Caco-2 (cell line): ENCODE data around the gene C15orf62. TPM values are rescaled to one million over a fixed set of nuclear protein-coding genes. Genes with fewer than 3 reads are reported as not detected.

Experiments
- BruUV-seq: library from RNA; stranded (reverse); fragments of 400-500 nt; replicated peaks from 2 replicates; lab custom pipeline; 2021; lab: Mats Ljungman, UMichigan
- CTCF ChIA-PET: fragments of 300-600 bp; sonication (Branson Sonifier 250); formaldehyde crosslinking; loops from one replicate; lab custom pipeline; 2022; ENCODE audit warnings: antibody characterized with exemption; lab: Charles Lee
- POLR2A ChIA-PET: fragments of 300-600 bp; sonication (Branson Sonifier 250); formaldehyde crosslinking; loops from one replicate; lab custom pipeline; 2022; ENCODE audit warnings: antibody characterized with exemption; lab: Charles Lee
- DNase-seq, 2 experiments: peaks; one replicate each; pipeline versions ENCODE4 v3.0.0 to v3.0.0-alpha.2; 2020 to 2022
- H3K27me3 ChIP-seq: replicated peaks from 2 replicates; pipeline ENCODE4 v1.6.0; 2011; ENCODE audit warnings: low read length; ENCODE audit not compliant: control insufficient read depth, insufficient read depth
- H3K36me3 ChIP-seq: 2 replicates; pipeline ENCODE4 v1.5.1; 2011; ENCODE audit warnings: low read length; ENCODE audit not compliant: control insufficient read depth, insufficient read depth
- H3K4me1 ChIP-seq: fragments of 250-450 bp; sonication (Bioruptor Pico); 2 replicates; pipeline ENCODE4 v1.5.1; 2020; ENCODE audit warnings: mild to moderate bottlenecking
- H3K4me3 ChIP-seq: 2 replicates; pipeline ENCODE4 v1.5.1; 2011; ENCODE audit warnings: low read depth, mild to moderate bottlenecking, control low read depth, low read length
- H3K9me3 ChIP-seq: fragments of 250-450 bp; sonication (Bioruptor Pico); 2 replicates; pipeline ENCODE4 v1.5.1; 2020; ENCODE audit warnings: mild to moderate bottlenecking, moderate library complexity
- H3K27ac Mint-ChIP-seq: one replicate; pipeline ENCODE4 v1.8.0; 2022; ENCODE audit warnings: mixed read lengths; ENCODE audit not compliant: unreplicated experiment
- H3K27me3 Mint-ChIP-seq: one replicate; pipeline ENCODE4 v1.8.0; 2022; ENCODE audit warnings: mixed read lengths; ENCODE audit not compliant: insufficient read depth, unreplicated experiment
- H3K36me3 Mint-ChIP-seq: one replicate; pipeline ENCODE4 v1.8.0; 2022; ENCODE audit warnings: mild to moderate bottlenecking, mixed read lengths; ENCODE audit not compliant: insufficient read depth, unreplicated experiment
- H3K4me1 Mint-ChIP-seq: one replicate; pipeline ENCODE4 v1.8.0; 2022; ENCODE audit warnings: low read depth, mixed read lengths; ENCODE audit not compliant: unreplicated experiment
- H3K4me3 Mint-ChIP-seq: one replicate; pipeline ENCODE4 v1.8.0; 2022; ENCODE audit warnings: mild to moderate bottlenecking, moderate library complexity, mixed read lengths; ENCODE audit not compliant: unreplicated experiment
- H3K9me3 Mint-ChIP-seq: one replicate; pipeline ENCODE4 v1.8.0; 2022; ENCODE audit warnings: mixed read lengths; ENCODE audit not compliant: unreplicated experiment
- CTCF ChIP-seq, 2 experiments: fragments of 200-600 bp in 1 of 2; IDR thresholded peaks; 1 replicate in 1 of 2; 2 replicates in 1 of 2; pipeline versions ENCODE4 v1.5.1 to v1.8.0; 2011 to 2022; ENCODE audit warnings: antibody characterized with exemption in 1 of 2, control low read depth in 1 of 2, inconsistent platforms in 1 of 2, low read depth in 1 of 2, low read length in 1 of 2, mild to moderate bottlenecking in 1 of 2, moderate library complexity in 1 of 2; ENCODE audit not compliant: insufficient read depth in 1 of 2, severe bottlenecking in 1 of 2, unreplicated experiment in 1 of 2
- intact Hi-C: fragments of 100-400 bp; cut with micrococcal nuclease; formaldehyde crosslinking; loops from one replicate; pipeline ENCODE4 v1.10.0; 2022; ENCODE audit not compliant: unreplicated experiment
- total RNA-seq: library from RNA; stranded (reverse); gene quantifications from 2 replicates; pipeline ENCODE4 v1.2.3, GENCODE V29; 2022

Gene C15orf62
- total RNA-seq, 1 experiment from 2014 or later, result 1.3 TPM

GRCh38 chr15:40776537-40777141, 6.9 kb downstream of the C15orf62 start:
- intact Hi-C loops, result no loop called here
- Mint-ChIP-seq H3K27ac (no peak overlapping the region), H3K4me3 (no peak overlapping the region), H3K9me3 (no peaks in the 10 kb centered on the region), H3K4me1 (no peaks in the 10 kb centered on the region), H3K27me3 (no peaks in the 10 kb centered on the region), H3K36me3 (peaks cover 27% of the 10 kb centered on the region)
- Histone ChIP-seq H3K27me3 (no peaks in the 10 kb centered on the region), H3K9me3 (no peaks in the 10 kb centered on the region), H3K4me1 (no peaks in the 10 kb centered on the region), H3K4me3 (no peak overlapping the region), H3K36me3 (no peaks in the 10 kb centered on the region)
- BruUV-seq, result no TSS peak
- no peak for TF ChIP-seq CTCF (IDR thresholded peaks at IDR 0.05; ENCODE audit: insufficient read depth in 1 of 2, low read depth in 1 of 2, low read length in 1 of 2, severe bottlenecking in 1 of 2, unreplicated experiment in 1 of 2)
- no peak for DNase-seq
- POLR2A ChIA-PET, result no interaction called here
- CTCF ChIA-PET, result interaction anchor here (1.3 kb wide), 1 partner anchor 13 kb away, joined by 3 read pairs; the partner anchor contains the start of gene GCHFR

GRCh38 chr15:40782609-40783227, 12.9 kb downstream of the C15orf62 start:
- no TSS peak for BruUV-seq
- Mint-ChIP-seq H3K27ac (no peak overlapping the region), H3K4me3 (no peak overlapping the region), H3K9me3 (no peaks in the 10 kb centered on the region), H3K4me1 (peaks cover 9% of the 10 kb centered on the region), H3K36me3 (peaks cover 7% of the 10 kb centered on the region), H3K27me3 (no peaks in the 10 kb centered on the region)
- no peaks in the 10 kb centered on the region for H3K27me3 ChIP-seq
- intact Hi-C loops, result loop anchor here (1.0 to 10.0 kb wide), 5 partner anchors 36 to 188 kb away; partner anchors contain the start of genes KNL1 and VPS18
- ChIA-PET CTCF (interaction anchor here (0.7 to 2.0 kb wide), 14 partner anchors 9 to 112 kb away, joined by 3 to 21 read pairs (median 4); partner anchors contain the start of genes DNAJC17, GCHFR, RAD51 and SPINT1), POLR2A (interaction anchor here (0.6 to 0.7 kb wide), 2 partner anchors 36 to 411 kb away, joined by 3 read pairs; no protein-coding TSS in a partner anchor)
- H3K36me3 ChIP-seq, result no peaks in the 10 kb centered on the region
- no peaks in the 10 kb centered on the region for H3K9me3 ChIP-seq
- peaks cover 9% of the 10 kb centered on the region for H3K4me1 ChIP-seq
- DNase-seq, result peak; percentile 76 to 88
- no peak overlapping the region for H3K4me3 ChIP-seq
- TF ChIP-seq CTCF (IDR thresholded peaks at IDR 0.05; ENCODE audit: insufficient read depth in 1 of 2, low read depth in 1 of 2, low read length in 1 of 2, severe bottlenecking in 1 of 2, unreplicated experiment in 1 of 2), result peak; percentile 81 to 89

- Histone ChIP-seq H3K4me3 (no peak overlapping the region), H3K36me3 (no peaks in the 10 kb centered on the region; the same call in 1 of the 2 replicates), H3K27me3 (no peaks in the 10 kb centered on the region), H3K4me1 (peaks cover 14% of the 10 kb centered on the region), H3K9me3 (no peaks in the 10 kb centered on the region)
- H3K27me3 Mint-ChIP-seq, result no peaks in the 10 kb centered on the region
- no TSS peak for BruUV-seq
- no peaks in the 10 kb centered on the region for H3K9me3 Mint-ChIP-seq
- no peaks in the 10 kb centered on the region for H3K36me3 Mint-ChIP-seq
- TF ChIP-seq CTCF (IDR thresholded peaks at IDR 0.05; ENCODE audit: insufficient read depth in 1 of 2, low read depth in 1 of 2, low read length in 1 of 2, severe bottlenecking in 1 of 2, unreplicated experiment in 1 of 2), result peak in 1 of 2 experiments; percentile 19
- no peak overlapping the region for H3K27ac Mint-ChIP-seq
- H3K4me1 Mint-ChIP-seq, result peaks cover 15% of the 10 kb centered on the region
- intact Hi-C loops, result loop anchor here (10.0 kb wide), 1 partner anchor 190 kb away; the partner anchor contains the start of gene KNL1
- no peak for DNase-seq
- POLR2A ChIA-PET, result no interaction called here
- CTCF ChIA-PET, result interaction anchor here (0.7 to 2.4 kb wide), 12 partner anchors 15 to 119 kb away, joined by 3 to 13 read pairs (median 6); partner anchors contain the start of genes RHOV, SPINT1 and VPS18
- H3K4me3 Mint-ChIP-seq, result no peak overlapping the region
These were observed 15.4 kb downstream of the C15orf62 start for GRCh38 chr15:40785164-40785563.
